H1 (cell line): ENCODE data around the gene POTEH. TPM values are rescaled to one million over a fixed set of nuclear protein-coding genes. Genes with fewer than 3 reads are reported as not detected.
"Not testable (repeated sequence)": the region's sequence is repeated elsewhere in the genome, so short reads cannot be mapped to it uniquely, and the experiment has no call there.

ENCODE experiments used
- CTCF ChIA-PET: fragments of 300-600 bp; sonication (Branson Sonifier 250); formaldehyde crosslinking; loops from one replicate; lab custom pipeline; 2021; ENCODE audit not compliant: partially characterized antibody; lab: Charles Lee
- POLR2A ChIA-PET: fragments of 300-600 bp; sonication (Branson Sonifier 250); formaldehyde crosslinking; loops from one replicate; lab custom pipeline; 2021; ENCODE audit warnings: inconsistent platforms; ENCODE audit not compliant: partially characterized antibody; lab: Charles Lee
- DNase-seq, 2 experiments: peaks; one replicate each; pipeline versions ENCODE4 v3.0.0 to v3.0.0-alpha.2; 2010 to 2022; ENCODE audit warnings: low spot score in 2 of 2, low read depth in 1 of 2, mixed read lengths in 1 of 2
- FAIRE-seq: peaks from 2 replicates; lab custom pipeline; 2011; peaks lifted over from hg19 to GRCh38; lab: Jason Lieb, UNC
- H2AFZ ChIP-seq: 2 replicates; pipeline ENCODE4 v1.8.1; 2012; ENCODE audit warnings: low read length, inconsistent platforms
- H2AK5ac ChIP-seq: 2 replicates; pipeline ENCODE4 v1.6.1; 2013; ENCODE audit warnings: low read depth, low read length
- H2BK120ac ChIP-seq: replicated peaks from 2 replicates; pipeline ENCODE3; 2013; ENCODE audit warnings: low read depth, low read length, inconsistent platforms
- H2BK12ac ChIP-seq: 2 replicates; pipeline ENCODE4 v1.6.1; 2013; ENCODE audit warnings: low read depth, low read length
- H2BK15ac ChIP-seq: 2 replicates; pipeline ENCODE4 v1.6.1; 2013; ENCODE audit warnings: low read length
- H2BK20ac ChIP-seq: 2 replicates; pipeline ENCODE4 v1.6.1; 2013; ENCODE audit warnings: low read length
- H2BK5ac ChIP-seq: 2 replicates; pipeline ENCODE4 v1.6.1; 2013; ENCODE audit warnings: low read depth, low read length
- H3K14ac ChIP-seq: 2 replicates; pipeline ENCODE4 v1.6.1; 2013; ENCODE audit warnings: inconsistent platforms; ENCODE audit not compliant: insufficient read length
- H3K18ac ChIP-seq: 2 replicates; pipeline ENCODE4 v1.6.1; 2013; ENCODE audit warnings: low read length; ENCODE audit errors: extremely low read depth
- H3K23ac ChIP-seq: 2 replicates; pipeline ENCODE4 v1.6.1; 2013; ENCODE audit warnings: inconsistent platforms; ENCODE audit not compliant: insufficient read length
- H3K23me2 ChIP-seq: 2 replicates; pipeline ENCODE4 v1.6.1; 2013; ENCODE audit warnings: low read depth, low read length
- H3K27ac ChIP-seq: 2 replicates; pipeline ENCODE4 v1.6.1; 2011; ENCODE audit warnings: low read depth, low read length, inconsistent platforms
- H3K27me3 ChIP-seq, 4 experiments: replicated peaks in 1 of 4; 1 replicate in 1 of 4; 2 replicates in 3 of 4; pipeline versions ENCODE4 v1.6.1 to v1.8.1; 2011 to 2013; ENCODE audit warnings: low read length in 3 of 4, mild to moderate bottlenecking in 3 of 4, inconsistent platforms in 2 of 4, mixed read lengths in 2 of 4, moderate library complexity in 1 of 4; ENCODE audit not compliant: control insufficient read depth in 3 of 4, insufficient read depth in 3 of 4; ENCODE audit errors: extremely low read depth in 1 of 4
- H3K36me3 ChIP-seq, 4 experiments: 2 replicates each; pipeline versions ENCODE4 v1.6.1 to v1.8.1; 2011 to 2013; ENCODE audit warnings: mild to moderate bottlenecking in 4 of 4, low read length in 3 of 4, moderate library complexity in 2 of 4, control low read depth in 1 of 4, inconsistent platforms in 1 of 4; ENCODE audit not compliant: insufficient read depth in 4 of 4, control insufficient read depth in 2 of 4
- H3K4ac ChIP-seq: replicated peaks from 2 replicates; pipeline ENCODE3; 2013; ENCODE audit warnings: low read length, low read depth, mixed read lengths, inconsistent platforms; ENCODE audit not compliant: insufficient read length
- H3K4me1 ChIP-seq, 4 experiments: replicated peaks in 1 of 4; 1 replicate in 1 of 4; 2 replicates in 3 of 4; pipeline versions ENCODE4 v1.6.1 to v1.8.1; 2011 to 2013; ENCODE audit warnings: low read length in 3 of 4, inconsistent platforms in 2 of 4, mixed read lengths in 1 of 4; ENCODE audit not compliant: insufficient read depth in 4 of 4, control insufficient read depth in 3 of 4
- H3K4me2 ChIP-seq, 2 experiments: 2 replicates each; pipeline versions ENCODE4 v1.6.1 to v1.8.1; 2011 to 2013; ENCODE audit warnings: low read depth in 2 of 2, low read length in 2 of 2, control low read depth in 1 of 2, inconsistent platforms in 1 of 2, mild to moderate bottlenecking in 1 of 2; ENCODE audit not compliant: insufficient read depth in 1 of 2
- H3K4me3 ChIP-seq, 4 experiments: fragments of 200-600, 300-600 bp in 1 of 4; sonication (generic), shearing (Covaris generic), sonication (Bioruptor Twin) in 1 of 4; 2 replicates each; pipeline versions ENCODE4 v1.5.1 to v1.8.1; 2011 to 2016; ENCODE audit warnings: low read length in 4 of 4, low read depth in 3 of 4, control low read depth in 2 of 4, inconsistent platforms in 2 of 4, mild to moderate bottlenecking in 2 of 4, mixed read lengths in 1 of 4, moderate library complexity in 1 of 4; ENCODE audit not compliant: insufficient read depth in 2 of 4; ENCODE audit errors: extremely low read depth in 1 of 4
- H3K56ac ChIP-seq: replicated peaks from 2 replicates; pipeline ENCODE3; 2013; ENCODE audit warnings: low read depth, mild to moderate bottlenecking, mixed read lengths, low read length, inconsistent platforms; ENCODE audit not compliant: insufficient read length
- H3K79me1 ChIP-seq: 2 replicates; pipeline ENCODE4 v1.6.1; 2013; ENCODE audit warnings: low read depth, low read length, control low read depth
- H3K79me2 ChIP-seq, 2 experiments: 2 replicates each; pipeline versions ENCODE4 v1.6.1 to v1.8.1; 2012 to 2013; ENCODE audit warnings: low read length in 2 of 2, mild to moderate bottlenecking in 2 of 2, inconsistent platforms in 1 of 2; ENCODE audit not compliant: insufficient read depth in 2 of 2, control insufficient read depth in 1 of 2
- H3K9ac ChIP-seq, 4 experiments: replicated peaks in 1 of 4; 1 replicate in 1 of 4; 2 replicates in 3 of 4; pipeline versions ENCODE4 v1.6.1 to v1.8.1; 2011 to 2013; ENCODE audit warnings: low read depth in 3 of 4, low read length in 3 of 4, control low read depth in 2 of 4, mild to moderate bottlenecking in 2 of 4, moderate library complexity in 2 of 4, inconsistent platforms in 1 of 4; ENCODE audit errors: extremely low read depth in 1 of 4
- H3K9me3 ChIP-seq, 2 experiments: 2 replicates each; pipeline versions ENCODE4 v1.6.1 to v1.8.1; 2012 to 2013; ENCODE audit warnings: mild to moderate bottlenecking in 2 of 2, moderate library complexity in 2 of 2, control low read depth in 1 of 2, inconsistent platforms in 1 of 2, low read depth in 1 of 2, low read length in 1 of 2, mixed read lengths in 1 of 2; ENCODE audit not compliant: insufficient read depth in 2 of 2
- H4K20me1 ChIP-seq, 2 experiments: replicated peaks in 1 of 2; 2 replicates each; pipeline versions ENCODE3 to v1.8.1; 2011 to 2013; ENCODE audit warnings: inconsistent platforms in 2 of 2, low read length in 2 of 2, mild to moderate bottlenecking in 1 of 2; ENCODE audit not compliant: insufficient read depth in 2 of 2, control insufficient read depth in 1 of 2
- H4K5ac ChIP-seq: 2 replicates; pipeline ENCODE4 v1.6.1; 2013; ENCODE audit warnings: low read length, low read depth, mixed read lengths, inconsistent platforms; ENCODE audit not compliant: insufficient read length
- H4K8ac ChIP-seq: 2 replicates; pipeline ENCODE4 v1.8.0; 2013; ENCODE audit warnings: mild to moderate bottlenecking, moderate library complexity, low read length, inconsistent platforms; ENCODE audit not compliant: insufficient read depth; ENCODE audit errors: extremely low read depth
- H4K91ac ChIP-seq: replicated peaks from 2 replicates; pipeline ENCODE3; 2013; ENCODE audit warnings: low read length, mixed read lengths, inconsistent platforms; ENCODE audit not compliant: insufficient read length
- WGBS, 2 experiments: shearing (Covaris generic) in 1 of 2; methylation state at CpG; one replicate each; pipeline versions ENCODE4 v1.1.6 to v1.1.7; 2013 to 2015; ENCODE audit warnings: low lambda C conversion rate in 2 of 2, mixed read lengths in 2 of 2, inconsistent platforms in 1 of 2, low coverage in 1 of 2, missing lambda C conversion rate in 1 of 2; ENCODE audit not compliant: insufficient replicate concordance in 2 of 2, insufficient coverage in 1 of 2, insufficient read length in 1 of 2; ENCODE audit errors: extremely low coverage in 1 of 2, missing lambda C conversion rate in 1 of 2; 5-methylcytosine and 5-hydroxymethylcytosine counted together
- polyA plus RNA-seq, 7 experiments: library from polyadenylated mRNA; depleted of rRNA in 3 of 7; stranded (reverse) in 5 of 7; unstranded in 2 of 7; fragments of >200 nt in 5 of 7; fragments of 200-250 nt in 2 of 7; gene quantifications; 1 replicate in 5 of 7; 2 replicates in 1 of 7; 4 replicates in 1 of 7; pipeline versions ENCODE4 v1.2.1 to v1.2.3, GENCODE V29; 2011 to 2013; ENCODE audit warnings: missing spikeins in 2 of 7, mixed read lengths in 2 of 7
- total RNA-seq: library from RNA; stranded (reverse); fragmentation: NEBNext Ultra II Directional; extraction: Animal tissue kit (Norgen Biotek cat#: 25700); gene quantifications from 2 replicates; pipeline ENCODE4 v1.2.1, GENCODE V29; 2021

The POTEH gene
- total and polyA plus RNA-seq, 2 of the 8 experiments (the other 6 are each of a cell fraction or from before 2014, with no cell fraction given) = not detected

GRCh38 chr22:15687086-15687485 is 2.7 kb upstream of the POTEH start:
- H3K27ac ChIP-seq, H4K8ac ChIP-seq, H3K79me2 ChIP-seq, H2BK15ac ChIP-seq, H3K9ac ChIP-seq, H4K20me1 ChIP-seq, H2AK5ac ChIP-seq, H2AFZ ChIP-seq, H3K27me3 ChIP-seq, H3K79me1 ChIP-seq, H3K14ac ChIP-seq, H3K18ac ChIP-seq, H3K4me3 ChIP-seq, H4K5ac ChIP-seq, H2BK5ac ChIP-seq, H3K23me2 ChIP-seq, DNase-seq, H3K56ac ChIP-seq, H3K23ac ChIP-seq, CTCF ChIA-PET, H3K4me2 ChIP-seq, H2BK20ac ChIP-seq, H4K91ac ChIP-seq, H3K36me3 ChIP-seq, H2BK120ac ChIP-seq, H3K4ac ChIP-seq, POLR2A ChIA-PET, H3K4me1 ChIP-seq, H2BK12ac ChIP-seq, FAIRE-seq: not testable (repeated sequence)
- WGBS, 2 experiments = 88% methylated on average over 3 of the region's 3 CpGs; no CpG with 5 or more reads in 1 of the 2 experiments
- peaks cover 7 to 34% of the 10 kb centered on the region in 2 experiments; a peak in 2 of 4 replicates for H3K9me3 ChIP-seq

- H3K18ac ChIP-seq, DNase-seq, H3K23ac ChIP-seq, H2BK20ac ChIP-seq, H3K4me3 ChIP-seq, H3K27me3 ChIP-seq, H2BK15ac ChIP-seq, H2AK5ac ChIP-seq, H3K4me1 ChIP-seq, H3K14ac ChIP-seq, POLR2A ChIA-PET, H3K56ac ChIP-seq, FAIRE-seq, H3K9ac ChIP-seq, H4K5ac ChIP-seq, H3K27ac ChIP-seq, H3K4me2 ChIP-seq, H3K79me2 ChIP-seq, H3K79me1 ChIP-seq, H3K4ac ChIP-seq, H3K36me3 ChIP-seq, H2BK120ac ChIP-seq, H2BK5ac ChIP-seq, H4K8ac ChIP-seq, H4K91ac ChIP-seq, H2AFZ ChIP-seq, H2BK12ac ChIP-seq, H4K20me1 ChIP-seq, H3K23me2 ChIP-seq, CTCF ChIA-PET: not testable (repeated sequence)
- peaks cover 7 to 34% of the 10 kb centered on the region in 2 experiments; a peak in 2 of 4 replicates for H3K9me3 ChIP-seq
- WGBS, 2 experiments = no CpG with 5 or more reads among the region's 4 CpGs
These were observed 2.1 kb upstream of the POTEH start for GRCh38 chr22:15687676-15688075.
